GM19328 (cell line): ENCODE results near the gene GPR183.

Experiments used
- ATAC-seq: cut with Tn5 transposase; IDR thresholded peaks from one replicate; pipeline ENCODE4 v1.9.1; 2021; ENCODE audit warnings: mild to moderate bottlenecking, moderate library complexity; ENCODE audit not compliant: unreplicated experiment

Gene GPR183

DNA sequence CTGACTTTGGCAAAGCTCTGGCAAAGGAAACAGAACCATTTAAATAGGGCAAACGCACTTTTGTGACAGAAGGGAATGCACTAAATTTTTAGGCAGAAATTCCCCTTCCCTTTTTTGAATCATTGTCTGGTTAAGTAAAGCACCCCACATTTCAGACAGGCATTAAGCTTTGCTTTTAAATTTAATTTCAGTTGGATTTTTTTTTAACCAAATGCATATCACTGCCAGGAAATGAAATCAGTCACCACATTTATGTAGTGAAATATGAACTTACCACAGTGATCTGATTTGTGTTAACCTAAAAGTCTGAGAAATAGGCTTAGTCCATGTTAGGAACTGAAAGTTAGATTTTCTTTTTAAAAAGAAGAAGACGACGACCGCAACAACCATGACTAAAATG is 10.8 kb downstream of the GPR183 start:
- no peak for ATAC-seq

GRCh38 chr13:99295488-99296252 is 11.5 kb downstream of the GPR183 start:
- no peak for ATAC-seq

DNA sequence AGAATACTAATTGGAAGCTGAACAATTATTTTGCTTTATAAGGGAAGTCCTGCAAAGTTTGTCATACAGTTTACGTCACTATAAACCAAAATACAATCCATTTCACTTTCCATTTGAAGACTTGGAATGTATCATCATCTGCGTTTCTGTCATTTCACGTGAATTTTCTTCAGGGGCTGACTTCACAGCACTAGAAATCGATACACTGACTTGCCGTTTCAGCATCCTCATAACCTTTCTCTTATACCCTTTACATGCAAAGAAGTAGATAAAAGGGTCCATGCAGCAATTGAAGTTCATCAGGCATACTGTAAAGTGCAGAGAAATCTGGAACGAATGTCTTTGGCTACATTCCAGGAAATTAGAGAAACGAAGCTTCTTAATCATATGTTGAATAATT is 12.2 kb downstream of the GPR183 start:
- ATAC-seq: no peak

GRCh38 chr13:99294198-99294597 is 13.0 kb downstream of the GPR183 start:
- ATAC-seq: no peak

- no peak for ATAC-seq
Measured at GRCh38 chr13:99293178-99293577, 14.0 kb downstream of the GPR183 start.

GRCh38 chr13:99290894-99291293 is 16.3 kb downstream of the GPR183 start:
- ATAC-seq: no peak

DNA sequence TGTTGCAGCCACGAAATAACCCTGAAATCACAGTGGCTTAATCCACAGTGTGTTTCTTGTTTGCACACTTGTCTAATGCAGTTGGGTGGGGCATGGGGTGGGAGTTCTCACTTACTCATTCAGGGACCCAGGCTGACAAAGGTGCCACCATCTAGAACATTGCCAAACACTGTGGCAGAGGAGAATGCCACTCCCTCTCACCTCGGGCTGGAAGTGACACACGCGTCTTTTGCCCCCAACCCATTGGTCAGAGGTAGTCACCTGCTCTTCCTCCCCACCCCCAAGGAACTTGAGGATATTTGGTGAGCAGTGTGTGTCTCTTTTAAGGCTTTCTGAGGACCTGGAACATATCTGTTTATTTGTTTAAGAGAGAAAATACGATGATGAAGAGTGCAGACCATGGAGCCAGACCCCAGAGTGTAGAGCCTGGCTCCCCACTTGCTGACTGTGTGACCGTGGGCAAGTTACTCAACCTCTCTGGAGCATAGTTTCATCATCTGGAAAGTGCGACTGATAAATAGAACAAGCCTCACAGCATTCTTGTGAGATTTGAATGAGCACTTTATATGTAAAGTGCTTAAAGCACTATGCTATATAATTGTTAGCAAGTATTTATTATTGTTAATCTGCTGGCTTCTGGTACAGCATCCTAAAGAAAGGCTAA is 17.4 kb downstream of the GPR183 start:
- no peak for ATAC-seq

- no peak for ATAC-seq
Measured at GRCh38 chr13:99289271-99289670, 17.9 kb downstream of the GPR183 start.

DNA sequence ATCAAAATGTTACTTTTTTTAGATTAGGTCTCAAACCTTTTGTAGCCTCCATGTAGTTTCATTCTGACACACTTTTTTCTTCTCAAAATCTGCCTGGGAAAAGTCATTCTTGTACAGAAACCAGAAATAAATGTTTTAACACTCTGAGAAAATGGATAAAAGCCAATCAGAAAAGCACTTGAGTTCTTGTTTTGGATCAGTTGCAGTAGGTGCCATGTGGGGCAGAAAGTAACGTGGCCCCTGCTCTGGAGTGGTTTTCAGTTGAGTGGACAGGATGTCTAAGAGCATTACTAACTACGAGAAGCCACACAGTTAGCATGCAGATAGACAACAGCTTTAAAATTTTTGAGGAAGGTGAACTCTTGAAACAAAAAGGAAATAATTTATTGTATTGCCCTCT is 19.1 kb downstream of the GPR183 start:
- peak; percentile 80 for ATAC-seq

- ATAC-seq: no peak
Measured at GRCh38 chr13:99287551-99287950, 19.6 kb downstream of the GPR183 start.

GRCh38 chr13:99285432-99286182 is 21.6 kb downstream of the GPR183 start:
- ATAC-seq: no peak

DNA sequence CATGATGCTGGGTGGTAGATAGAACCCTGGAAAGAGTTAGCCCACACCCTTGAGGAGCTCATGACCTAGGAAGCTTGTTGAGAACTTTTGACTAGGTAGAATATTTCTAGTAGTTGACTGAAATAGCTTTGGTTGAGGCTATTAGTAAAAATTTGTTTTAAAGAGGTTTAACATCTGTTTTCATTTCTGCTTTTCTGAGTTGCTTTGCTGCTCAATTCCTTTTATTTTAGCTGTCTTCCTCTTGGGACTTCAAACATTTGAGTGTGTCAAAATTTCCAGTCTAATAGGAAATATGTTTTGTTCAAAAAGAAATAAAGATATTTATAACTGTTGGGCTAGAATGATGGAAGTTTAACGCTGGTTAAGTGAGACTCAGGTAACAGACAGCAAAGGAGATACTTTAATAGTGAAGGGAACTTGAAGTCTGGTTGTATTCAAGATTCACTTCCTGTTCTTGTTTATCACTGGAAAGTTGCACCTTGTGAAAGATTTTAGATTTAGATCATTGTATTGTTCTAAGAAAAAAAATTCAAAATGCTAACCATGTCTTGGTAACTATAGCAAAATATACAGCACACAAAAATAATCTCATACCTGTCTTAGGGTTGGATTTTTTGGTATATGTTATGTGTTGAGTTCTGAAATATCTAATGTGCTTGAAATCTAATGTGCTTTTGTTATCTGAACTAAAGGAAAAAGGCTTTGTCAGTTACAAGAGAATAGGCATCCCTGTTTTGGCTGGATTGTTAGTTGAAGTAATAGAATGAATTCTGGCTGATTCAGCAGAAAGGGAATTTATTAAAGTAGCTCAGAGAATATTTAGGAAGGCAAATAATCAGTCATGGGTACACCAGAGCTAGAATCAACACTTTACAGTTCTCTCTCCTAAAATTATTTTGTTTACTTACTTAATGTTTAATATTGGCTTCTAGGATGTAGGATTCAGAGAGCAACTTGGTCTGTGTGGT is 24.7 kb downstream of the GPR183 start:
- ATAC-seq: peak; percentile 57

DNA sequence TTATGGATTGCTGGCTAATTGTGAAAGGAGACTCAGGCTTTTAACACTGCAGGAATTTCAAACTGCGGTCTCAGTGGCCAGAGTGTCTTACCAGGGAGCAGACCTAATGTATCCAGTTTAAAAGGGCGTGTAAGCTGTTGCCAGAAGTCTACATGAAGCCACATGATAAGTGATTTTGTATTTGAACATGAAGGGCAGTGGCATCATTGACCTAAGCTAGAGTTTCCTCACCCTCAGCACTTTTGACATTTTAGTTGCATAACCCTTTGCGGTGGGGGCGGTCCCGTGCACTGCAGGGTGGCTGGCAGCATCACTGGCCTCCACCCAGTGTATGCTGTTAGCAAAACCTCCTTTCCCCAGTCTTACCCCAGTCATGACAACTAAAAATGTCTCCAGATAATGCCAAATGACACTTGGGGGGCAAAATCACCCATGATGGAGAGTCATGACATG is 25.4 kb downstream of the GPR183 start:
- peak; percentile 65 for ATAC-seq

GRCh38 chr13:99280166-99280565 is 27.0 kb downstream of the GPR183 start:
- no peak for ATAC-seq

DNA sequence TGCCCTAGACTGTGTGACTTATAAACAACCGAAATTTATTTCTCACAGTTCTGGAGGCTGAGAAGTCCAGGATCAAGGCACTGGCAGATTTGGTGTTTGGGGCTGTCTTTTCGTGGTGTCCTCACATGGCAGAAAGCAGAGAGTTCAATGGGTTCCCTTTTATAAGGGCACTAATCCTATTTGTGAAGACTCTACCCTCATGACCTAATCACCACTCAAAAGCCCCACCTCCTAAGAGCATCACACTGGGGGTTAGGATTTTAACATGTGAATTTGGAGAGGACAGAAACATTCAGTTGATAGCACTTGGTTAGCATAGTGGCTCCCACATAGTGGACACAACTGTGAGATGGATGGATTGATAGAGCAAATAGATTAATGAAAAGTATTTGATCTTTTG is 27.6 kb downstream of the GPR183 start:
- no peak for ATAC-seq

GRCh38 chr13:99278843-99279242 is 28.4 kb downstream of the GPR183 start:
- ATAC-seq: no peak

DNA sequence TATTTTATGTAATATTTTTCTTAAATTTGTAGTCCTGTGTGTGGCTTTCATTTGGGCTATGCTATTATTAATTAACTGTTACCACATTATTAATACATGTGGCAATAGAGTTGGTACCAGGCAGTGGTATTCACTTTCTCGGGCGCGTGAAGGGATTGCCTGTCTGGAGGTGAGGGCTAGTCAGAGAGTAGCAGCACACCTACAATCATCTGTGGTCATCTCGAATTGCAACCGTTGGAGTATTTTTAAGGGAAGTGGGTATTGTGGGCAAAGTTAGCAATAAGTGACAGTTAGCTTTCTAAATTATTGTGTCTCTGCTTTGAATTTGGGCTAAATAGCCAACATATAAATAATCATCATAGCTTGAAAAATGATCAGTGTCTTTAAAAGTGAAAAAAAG is 29.0 kb downstream of the GPR183 start:
- ATAC-seq: no peak

- ATAC-seq: no peak
Measured at GRCh38 chr13:99277629-99278028, 29.6 kb downstream of the GPR183 start.

GRCh38 chr13:99276706-99277105 is 30.5 kb downstream of the GPR183 start:
- no peak for ATAC-seq

DNA sequence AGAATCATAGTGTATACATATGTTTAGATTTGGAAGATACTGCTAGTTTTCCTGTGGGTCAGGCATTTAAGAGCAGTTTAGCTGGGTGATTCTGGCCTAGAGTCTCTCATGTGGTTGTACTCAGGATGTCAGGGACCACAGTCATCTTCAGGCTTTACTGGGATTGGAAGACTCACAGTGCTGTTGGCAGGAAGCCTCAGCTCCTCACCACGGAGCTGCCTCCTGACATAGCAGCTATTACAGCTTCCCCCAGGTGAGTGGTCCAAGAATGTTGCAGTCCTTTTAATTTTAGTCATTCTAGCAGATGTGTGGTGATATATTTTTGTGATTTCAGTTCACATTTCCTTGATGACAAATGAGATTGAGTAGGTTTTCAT is 32.1 kb downstream of the GPR183 start:
- ATAC-seq: no peak

GRCh38 chr13:99273128-99273527 is 34.1 kb downstream of the GPR183 start:
- ATAC-seq: no peak
